GM19372 (cell line): ENCODE data around the gene ZFAND6.
A peak's percentile ranks its signal among the peaks of the same experiment; 100 is the strongest.
"Not testable (repeated sequence)": the region's sequence is repeated elsewhere in the genome, so short reads cannot be mapped to it uniquely, and the experiment has no call there.

Experiments
- ATAC-seq: cut with Tn5 transposase; IDR thresholded peaks from one replicate; pipeline ENCODE4 v1.9.1; 2021; ENCODE audit warnings: mild to moderate bottlenecking, low read depth, moderate library complexity; ENCODE audit not compliant: unreplicated experiment

The ZFAND6 gene

GRCh38 chr15:80058851-80059785 lies at the start of gene ZFAND6:
TSS of gene ZFAND6 (plus strand) at chr15:80059676. CDS start at chr15:80120345, 60,669 bp downstream.
- ATAC-seq, result peak; percentile 72

- no peak for ATAC-seq
Observed at GRCh38 chr15:80010131-80010673, 49.3 kb upstream of the ZFAND6 start.

GRCh38 chr15:80011041-80011523 lies 48.4 kb upstream of the ZFAND6 start:
- ATAC-seq, result not testable (repeated sequence)

GRCh38 chr15:80011596-80011995 lies 47.9 kb upstream of the ZFAND6 start:
- no peak for ATAC-seq

GRCh38 chr15:80012060-80012726 lies 47.3 kb upstream of the ZFAND6 start:
- ATAC-seq, result no peak

GRCh38 chr15:80014186-80014585 lies 45.3 kb upstream of the ZFAND6 start:
- ATAC-seq, result not testable (repeated sequence)

GRCh38 chr15:80015156-80015555 lies 44.3 kb upstream of the ZFAND6 start:
- ATAC-seq, result no peak

- ATAC-seq, result not testable (repeated sequence)
Observed at GRCh38 chr15:80016506-80016905, 43.0 kb upstream of the ZFAND6 start.

GRCh38 chr15:80017139-80017538 lies 42.3 kb upstream of the ZFAND6 start:
- not testable (repeated sequence) for ATAC-seq

- ATAC-seq, result no peak
Observed at GRCh38 chr15:80019168-80019745, 40.2 kb upstream of the ZFAND6 start.

GRCh38 chr15:80020149-80020548 lies 39.3 kb upstream of the ZFAND6 start:
- ATAC-seq, result not testable (repeated sequence)

GRCh38 chr15:80020731-80021130 lies 38.7 kb upstream of the ZFAND6 start:
- no peak for ATAC-seq

- ATAC-seq, result no peak
Observed at GRCh38 chr15:80026310-80026709, 33.2 kb upstream of the ZFAND6 start.

GRCh38 chr15:80026754-80027153 lies 32.7 kb upstream of the ZFAND6 start:
- ATAC-seq, result no peak

- no peak for ATAC-seq
Observed at GRCh38 chr15:80028937-80029336, 30.5 kb upstream of the ZFAND6 start.

- ATAC-seq, result no peak
Observed at GRCh38 chr15:80031841-80032240, 27.6 kb upstream of the ZFAND6 start.

GRCh38 chr15:80034629-80035028 lies 24.8 kb upstream of the ZFAND6 start:
- no peak for ATAC-seq

GRCh38 chr15:80036071-80036470 lies 23.4 kb upstream of the ZFAND6 start:
- ATAC-seq, result no peak

GRCh38 chr15:80041494-80042253 lies 17.8 kb upstream of the ZFAND6 start:
- no peak for ATAC-seq

GRCh38 chr15:80042568-80042967 lies 16.9 kb upstream of the ZFAND6 start:
- ATAC-seq, result no peak
